ENCODE results near the gene PAX8. TPM values are rescaled to one million over a fixed set of nuclear protein-coding genes. Genes with fewer than 3 reads are reported as not detected.

PAX8 gene
- total and polyA plus RNA-seq, 2 donors (not counting 1 experiment from before 2014, with no cell fraction given), result 0.45 to 0.64 TPM

GRCh38 chr2:113219092-113219441 lies 59.7 kb downstream of the PAX8 start:
- H3K4me1 Mint-ChIP-seq, result peaks cover 15% of the 10 kb centered on the region
- H3K4me3 Mint-ChIP-seq, result no peak overlapping the region
- H3K9me3 Mint-ChIP-seq (ENCODE audit: insufficient read depth), result no peaks in the 10 kb centered on the region
- Histone ChIP-seq H3K27me3 (replicated peaks in 1 of 4; ENCODE audit: control extremely low read depth in 1 of 4, control insufficient read depth in 3 of 4, insufficient read depth in 4 of 4, low read length in 3 of 4) (peaks cover 0 to 12% (median 4%) of the 10 kb centered on the region in 4 experiments), H3K79me2 (ENCODE audit: control insufficient read depth, insufficient read depth, low read length) (no peaks in the 10 kb centered on the region), H3K27ac (ENCODE audit: low read length in 2 of 2) (no peak overlapping the region), H3K9ac (ENCODE audit: low read length) (no peak overlapping the region), H2AFZ (ENCODE audit: insufficient read depth, low read depth, low read length, poor library complexity, severe bottlenecking) (no peak overlapping the region), H3K36me3 (replicated peaks in 1 of 2; ENCODE audit: control extremely low read depth in 1 of 2, control insufficient read depth in 1 of 2, extremely low read depth in 1 of 2, insufficient read depth in 2 of 2, low read length in 1 of 2) (no peaks in the 10 kb centered on the region), H3K4me1 (ENCODE audit: control insufficient read depth in 2 of 2, insufficient read depth in 2 of 2, low read length in 2 of 2) (peaks cover 10 to 12% of the 10 kb centered on the region in 2 donors), H3K4me3 (ENCODE audit: control extremely low read depth in 1 of 5, extremely low read depth in 1 of 5, insufficient read depth in 1 of 5, low read depth in 2 of 5, low read length in 4 of 5) (no peak overlapping the region), H4K20me1 (ENCODE audit: control insufficient read depth, insufficient read depth, low read length, poor library complexity, severe bottlenecking) (no peaks in the 10 kb centered on the region), H3K9me3 (ENCODE audit: control extremely low read depth in 1 of 3, control insufficient read depth in 2 of 3, insufficient read depth in 1 of 3, low read length in 2 of 3) (no peaks in the 10 kb centered on the region), H3K4me2 (replicated peaks; ENCODE audit: low read depth, low read length, poor library complexity, severe bottlenecking) (no peak overlapping the region)
- no peak for ATAC-seq (ENCODE audit: low read depth)
- TF ChIP-seq CTCF (IDR thresholded peaks at IDR 0.05) (no peak), EZH2 (IDR thresholded peaks at IDR 0.05; ENCODE audit: borderline replicate concordance, insufficient read depth, low read depth, low read length, poor library complexity, severe bottlenecking) (no peak)
- intact Hi-C loops (cut with micrococcal nuclease), result no loop called here
- no peak overlapping the region for H3K27ac Mint-ChIP-seq
- POLR2A ChIA-PET, result no interaction called here
- no peak for DNase-seq
- H3K27me3 Mint-ChIP-seq, result peaks cover 7% of the 10 kb centered on the region
- WGBS (ENCODE audit: insufficient coverage), result 95% methylated on average over 2 of the region's 2 CpGs
- CTCF ChIA-PET, result interaction anchor here (1.8 kb wide), 1 partner anchor 81 kb away, joined by 8 read pairs; no protein-coding TSS in a partner anchor

- H3K4me2 ChIP-seq (replicated peaks; ENCODE audit: low read depth, low read length, poor library complexity, severe bottlenecking), result no peak overlapping the region
- H3K9me3 ChIP-seq (ENCODE audit: control extremely low read depth in 1 of 3, control insufficient read depth in 2 of 3, insufficient read depth in 1 of 3, low read length in 2 of 3), result no peaks in the 10 kb centered on the region
- DNase-seq (no peak), ATAC-seq (ENCODE audit: low read depth) (no peak)
- peaks cover 0 to 14% (median 4%) of the 10 kb centered on the region in 4 experiments for H3K27me3 ChIP-seq (replicated peaks in 1 of 4; ENCODE audit: control extremely low read depth in 1 of 4, control insufficient read depth in 3 of 4, insufficient read depth in 4 of 4, low read length in 3 of 4)
- H3K4me1 ChIP-seq (ENCODE audit: control insufficient read depth in 2 of 2, insufficient read depth in 2 of 2, low read length in 2 of 2), result peaks cover 10 to 12% of the 10 kb centered on the region in 2 donors
- no peak overlapping the region for H3K4me3 Mint-ChIP-seq
- no peaks in the 10 kb centered on the region for H3K36me3 ChIP-seq (replicated peaks in 1 of 2; ENCODE audit: control extremely low read depth in 1 of 2, control insufficient read depth in 1 of 2, extremely low read depth in 1 of 2, insufficient read depth in 2 of 2, low read length in 1 of 2)
- H3K27ac ChIP-seq (ENCODE audit: low read length in 2 of 2), result no peak overlapping the region
- H2AFZ ChIP-seq (ENCODE audit: insufficient read depth, low read depth, low read length, poor library complexity, severe bottlenecking), result no peak overlapping the region
- H3K4me3 ChIP-seq (ENCODE audit: control extremely low read depth in 1 of 5, extremely low read depth in 1 of 5, insufficient read depth in 1 of 5, low read depth in 2 of 5, low read length in 4 of 5), result no peak overlapping the region
- no peak for TF ChIP-seq EZH2 (IDR thresholded peaks at IDR 0.05; ENCODE audit: borderline replicate concordance, insufficient read depth, low read depth, low read length, poor library complexity, severe bottlenecking)
- no peak for TF ChIP-seq CTCF (IDR thresholded peaks at IDR 0.05)
- intact Hi-C loops (cut with micrococcal nuclease), result no loop called here
- CTCF ChIA-PET, result interaction anchor here (1.7 kb wide), 1 partner anchor 30 kb away, joined by 6 read pairs; no protein-coding TSS in a partner anchor
- H3K9ac ChIP-seq (ENCODE audit: low read length), result no peak overlapping the region
- H3K79me2 ChIP-seq (ENCODE audit: control insufficient read depth, insufficient read depth, low read length), result no peaks in the 10 kb centered on the region
- POLR2A ChIA-PET, result no interaction called here
- H3K27me3 Mint-ChIP-seq, result peaks cover 8% of the 10 kb centered on the region
- no peak overlapping the region for H3K27ac Mint-ChIP-seq
- no peaks in the 10 kb centered on the region for H4K20me1 ChIP-seq (ENCODE audit: control insufficient read depth, insufficient read depth, low read length, poor library complexity, severe bottlenecking)
- WGBS (ENCODE audit: insufficient coverage), result 92% methylated on average over 2 of the region's 8 CpGs
- peaks cover 15% of the 10 kb centered on the region for H3K4me1 Mint-ChIP-seq
- no peaks in the 10 kb centered on the region for H3K9me3 Mint-ChIP-seq (ENCODE audit: insufficient read depth)
Measured at GRCh38 chr2:113218283-113219091, 60.2 kb downstream of the PAX8 start.
